Left lung (tissue), 14 donors: ENCODE results near the gene BTN1A1. TPM values are rescaled to one million over a fixed set of nuclear protein-coding genes. Genes with fewer than 3 reads are reported as not detected.

Experiments used
- ATAC-seq: fragments of 200-7000 bp; cut with Tn5 transposase; one replicate; pipeline ENCODE4 v1.9.1; 2020; ENCODE audit warnings: moderate library complexity
- DNase-seq, 4 donors: peaks; one replicate each; pipeline ENCODE4 v3.0.0-alpha.2; 2013 to 2020
- H3K27ac ChIP-seq, 2 donors: fragments of 200-600 bp; sonication (generic) in 1 of 2; one replicate each; pipeline versions ENCODE4 v1.5.0 to v1.8.0; 2020 to 2021
- H3K27me3 ChIP-seq, 2 donors: fragments of 200-600 bp; sonication (generic) in 1 of 2; one replicate each; pipeline versions ENCODE4 v1.5.0 to v1.8.0; 2020 to 2021
- H3K36me3 ChIP-seq, 2 donors: fragments of 200-600 bp; sonication (generic) in 1 of 2; one replicate each; pipeline versions ENCODE4 v1.5.0 to v1.8.0; 2020 to 2021
- H3K4me1 ChIP-seq, 2 donors: fragments of 200-600 bp; one replicate each; pipeline ENCODE4 v1.8.0; 2021
- H3K4me3 ChIP-seq, 2 donors: fragments of 200-600 bp; sonication (generic) in 1 of 2; one replicate each; pipeline versions ENCODE4 v1.5.0 to v1.8.0; 2020 to 2021; ENCODE audit warnings: mild to moderate bottlenecking in 1 of 2
- H3K9me3 ChIP-seq, 2 donors: fragments of 200-600 bp; sonication (generic) in 1 of 2; one replicate each; pipeline versions ENCODE4 v1.5.0 to v1.8.0; 2020 to 2021
- intact Hi-C, 2 donors: fragments of 100-400 bp; cut with DNase I; formaldehyde crosslinking; loops; one replicate each; pipeline versions ENCODE4 v1.11.2 to v1.14.2; 2022
- long read RNA-seq, 12 donors: library from polyadenylated mRNA in 2 of 12; unstranded in 2 of 12; transcript quantifications; one replicate each; pipeline ENCODE4 v2.0.0 and lab custom pipeline, GENCODE V29; 2019 to 2026
- polyA plus RNA-seq, 6 donors: library from polyadenylated mRNA; unstranded; fragments of 120-200 nt; gene quantifications; one replicate each; pipeline ENCODE4 v1.2.1, GENCODE V29; 2013; ENCODE audit not compliant: insufficient read length in 6 of 6
- total RNA-seq, 2 donors: library from RNA; stranded (reverse); fragmentation: NEBNext Ultra II Directional; extraction: Animal tissue kit (Norgen Biotek cat#: 25700); gene quantifications; one replicate each; pipeline ENCODE4 v1.2.1, GENCODE V29; 2021
- TF ChIP-seq, protein P1 (sequence below), 2 donors: fragments of 200-600 bp; sonication (generic) in 1 of 2; IDR thresholded peaks; one replicate each; pipeline versions ENCODE4 v1.5.0 to v1.8.0; 2021; ENCODE audit warnings: antibody characterized with exemption in 2 of 2
- donor health status: DM: no; HTN: yes; CAD: no.
- donor health status: DM: no; HTN: no; CAD: no.

The BTN1A1 gene, protein sequence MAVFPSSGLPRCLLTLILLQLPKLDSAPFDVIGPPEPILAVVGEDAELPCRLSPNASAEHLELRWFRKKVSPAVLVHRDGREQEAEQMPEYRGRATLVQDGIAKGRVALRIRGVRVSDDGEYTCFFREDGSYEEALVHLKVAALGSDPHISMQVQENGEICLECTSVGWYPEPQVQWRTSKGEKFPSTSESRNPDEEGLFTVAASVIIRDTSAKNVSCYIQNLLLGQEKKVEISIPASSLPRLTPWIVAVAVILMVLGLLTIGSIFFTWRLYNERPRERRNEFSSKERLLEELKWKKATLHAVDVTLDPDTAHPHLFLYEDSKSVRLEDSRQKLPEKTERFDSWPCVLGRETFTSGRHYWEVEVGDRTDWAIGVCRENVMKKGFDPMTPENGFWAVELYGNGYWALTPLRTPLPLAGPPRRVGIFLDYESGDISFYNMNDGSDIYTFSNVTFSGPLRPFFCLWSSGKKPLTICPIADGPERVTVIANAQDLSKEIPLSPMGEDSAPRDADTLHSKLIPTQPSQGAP
- total RNA-seq = not detected
- under 1 TPM; 0.15 to 0.32 (median 0.23) TPM for polyA plus RNA-seq
- long read RNA-seq, donor 1 = 0 reads
- long read RNA-seq, donor 2 = 0 reads
- long read RNA-seq, donor 3 = 0 reads
- long read RNA-seq, donor 4 = 0 reads
- long read RNA-seq, donor 5 = 0 reads
- long read RNA-seq, donor 6 = 0 reads
- long read RNA-seq, donor 7 = 0 reads
- long read RNA-seq, donor 8 = 0 reads
- long read RNA-seq, donor 9 = 0 reads
- long read RNA-seq, donor 10 = 0 reads
- long read RNA-seq, donor 11 = 0 reads
- long read RNA-seq, donor 12 = 0 reads

DNA sequence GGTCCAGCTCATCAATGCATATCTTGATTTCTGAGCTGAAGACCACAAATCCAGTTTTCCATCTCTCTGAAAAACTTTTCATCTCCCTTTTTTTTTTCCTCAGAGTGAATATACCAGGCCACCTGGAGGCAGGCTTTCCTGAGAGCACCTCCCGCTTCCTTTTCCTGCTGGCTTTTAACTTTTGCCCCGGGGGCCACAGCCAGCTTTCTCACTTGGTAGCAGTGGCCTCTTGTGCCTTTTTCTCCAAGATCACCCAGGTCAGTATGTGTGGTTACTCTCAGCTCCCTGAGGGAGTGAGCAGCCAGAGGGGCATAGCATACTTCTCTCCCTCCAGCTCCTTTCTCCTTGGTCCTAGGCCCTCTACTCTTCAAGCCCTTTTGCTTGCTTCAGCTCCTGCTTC is at the start of gene BTN1A1:
BTN1A1 (plus strand) TSS at position 202 of the 400 bp plus-strand sequence. CDS start 984 bp downstream, outside the sequence.
- no peaks in the 10 kb centered on the region for H3K9me3 ChIP-seq
- TF ChIP-seq, protein P1, sequence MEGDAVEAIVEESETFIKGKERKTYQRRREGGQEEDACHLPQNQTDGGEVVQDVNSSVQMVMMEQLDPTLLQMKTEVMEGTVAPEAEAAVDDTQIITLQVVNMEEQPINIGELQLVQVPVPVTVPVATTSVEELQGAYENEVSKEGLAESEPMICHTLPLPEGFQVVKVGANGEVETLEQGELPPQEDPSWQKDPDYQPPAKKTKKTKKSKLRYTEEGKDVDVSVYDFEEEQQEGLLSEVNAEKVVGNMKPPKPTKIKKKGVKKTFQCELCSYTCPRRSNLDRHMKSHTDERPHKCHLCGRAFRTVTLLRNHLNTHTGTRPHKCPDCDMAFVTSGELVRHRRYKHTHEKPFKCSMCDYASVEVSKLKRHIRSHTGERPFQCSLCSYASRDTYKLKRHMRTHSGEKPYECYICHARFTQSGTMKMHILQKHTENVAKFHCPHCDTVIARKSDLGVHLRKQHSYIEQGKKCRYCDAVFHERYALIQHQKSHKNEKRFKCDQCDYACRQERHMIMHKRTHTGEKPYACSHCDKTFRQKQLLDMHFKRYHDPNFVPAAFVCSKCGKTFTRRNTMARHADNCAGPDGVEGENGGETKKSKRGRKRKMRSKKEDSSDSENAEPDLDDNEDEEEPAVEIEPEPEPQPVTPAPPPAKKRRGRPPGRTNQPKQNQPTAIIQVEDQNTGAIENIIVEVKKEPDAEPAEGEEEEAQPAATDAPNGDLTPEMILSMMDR (IDR thresholded peaks at IDR 0.05) = no peak
- peaks cover 25 to 49% of the 10 kb centered on the region in 2 donors for H3K27me3 ChIP-seq
- DNase-seq (no peak), ATAC-seq (no peak)
- no peaks in the 10 kb centered on the region for H3K36me3 ChIP-seq
- H3K4me1 ChIP-seq = peaks cover 0 to 13% of the 10 kb centered on the region in 2 donors
- H3K4me3 ChIP-seq = no peak within 1 kb of the TSS
- H3K27ac ChIP-seq = no peak within 1 kb of the TSS
- intact Hi-C loops = no loop called here

DNA sequence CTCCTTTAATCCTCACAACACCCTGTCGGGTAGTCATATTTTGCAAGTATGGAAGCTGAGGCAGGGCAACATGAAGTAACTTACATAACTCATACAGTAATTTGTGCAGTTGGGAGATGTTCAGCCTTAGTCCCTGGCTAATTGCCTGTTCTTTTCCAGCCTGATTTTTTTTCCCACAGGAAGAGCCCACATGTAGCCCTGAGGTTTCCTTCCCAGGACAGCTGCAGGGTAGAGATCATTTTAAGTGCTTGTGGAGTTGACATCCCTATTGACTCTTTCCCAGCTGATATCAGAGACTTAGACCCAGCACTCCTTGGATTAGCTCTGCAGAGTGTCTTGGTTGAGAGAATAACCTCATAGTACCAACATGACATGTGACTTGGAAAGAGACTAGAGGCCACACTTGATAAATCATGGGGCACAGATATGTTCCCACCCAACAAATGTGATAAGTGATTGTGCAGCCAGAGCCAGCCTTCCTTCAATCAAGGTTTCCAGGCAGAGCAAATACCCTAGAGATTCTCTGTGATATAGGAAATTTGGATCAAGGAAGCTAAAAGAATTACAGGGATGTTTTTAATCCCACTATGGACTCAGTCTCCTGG is 47.4 kb upstream of the BTN1A1 start:
- no peaks in the 10 kb centered on the region for H3K9me3 ChIP-seq
- DNase-seq (no peak), ATAC-seq (no peak)
- H3K4me3 ChIP-seq = no peak overlapping the region
- intact Hi-C loops = no loop called here
- no peak overlapping the region for H3K27ac ChIP-seq
- peaks cover 0 to 30% of the 10 kb centered on the region in 2 donors for H3K36me3 ChIP-seq
- TF ChIP-seq, protein P1 (IDR thresholded peaks at IDR 0.05) = no peak
- peaks cover 5 to 20% of the 10 kb centered on the region in 2 donors for H3K4me1 ChIP-seq
- H3K27me3 ChIP-seq = no peaks in the 10 kb centered on the region

DNA sequence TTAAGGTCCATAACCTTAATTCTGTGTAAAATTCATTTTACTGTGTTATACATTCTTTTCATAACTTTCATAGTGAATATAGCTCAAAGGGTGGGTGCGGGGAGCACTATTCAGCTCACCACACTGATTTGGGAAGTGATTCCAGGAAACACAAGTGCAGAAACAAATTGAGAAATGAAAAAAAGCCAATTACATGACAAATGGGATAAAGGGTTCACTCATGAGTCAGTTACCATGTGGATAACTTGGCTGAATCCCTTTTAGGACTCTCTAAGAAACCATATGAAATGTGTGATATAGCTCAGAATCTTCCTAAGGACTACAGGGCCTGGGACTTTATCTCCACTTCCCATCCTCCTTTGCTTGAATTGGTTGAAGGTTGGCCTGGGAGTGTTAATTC is 45.5 kb upstream of the BTN1A1 start:
- intact Hi-C loops = no loop called here

DNA sequence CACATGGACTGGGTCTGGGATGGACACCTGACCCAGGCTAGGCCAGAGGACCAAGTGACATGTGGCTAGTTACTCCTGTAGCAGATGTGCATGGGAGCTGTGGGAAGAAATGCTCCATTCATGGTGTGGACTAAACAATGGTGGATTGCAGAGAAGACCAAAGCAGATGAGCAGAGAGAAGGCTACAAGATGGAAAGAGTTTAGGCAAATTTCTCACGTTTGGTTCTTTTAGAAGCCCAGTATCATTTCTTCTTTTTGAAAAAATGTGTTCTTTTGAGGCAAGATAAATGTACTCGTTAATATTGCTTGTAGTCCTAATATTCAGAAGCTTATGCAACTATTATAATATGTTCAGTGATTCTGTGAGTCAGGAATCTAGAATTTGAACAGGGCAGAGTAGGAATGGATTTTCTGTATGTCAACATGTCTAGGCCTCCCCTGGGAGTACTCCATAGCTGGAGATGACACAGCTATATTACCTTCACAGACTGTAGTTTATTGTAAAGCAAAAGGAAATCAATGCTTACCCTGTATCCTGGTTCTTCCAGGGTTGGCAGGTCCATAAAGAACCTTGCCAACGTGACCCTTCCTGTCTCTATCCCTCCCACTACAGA is 44.6 kb upstream of the BTN1A1 start:
- no peak for DNase-seq
- H3K27me3 ChIP-seq = no peaks in the 10 kb centered on the region
- intact Hi-C loops = no loop called here
- peaks cover 0 to 21% of the 10 kb centered on the region in 2 donors for H3K36me3 ChIP-seq
- H3K27ac ChIP-seq = no peak overlapping the region
- TF ChIP-seq, protein P1 (IDR thresholded peaks at IDR 0.05) = no peak
- peaks cover 11 to 39% of the 10 kb centered on the region in 2 donors for H3K4me1 ChIP-seq
- H3K9me3 ChIP-seq = no peaks in the 10 kb centered on the region
- H3K4me3 ChIP-seq = no peak overlapping the region
- ATAC-seq = no peak

More for the DNA sequence above, 45.5 kb upstream of the BTN1A1 start:
- Histone ChIP-seq H3K36me3 (peaks cover 0 to 21% of the 10 kb centered on the region in 2 donors), H3K4me1 (peaks cover 5 to 31% of the 10 kb centered on the region in 2 donors), H3K9me3 (no peaks in the 10 kb centered on the region), H3K4me3 (no peak overlapping the region), H3K27ac (no peak overlapping the region), H3K27me3 (no peaks in the 10 kb centered on the region)
- DNase-seq (no peak), ATAC-seq (no peak)
- TF ChIP-seq, protein P1 (IDR thresholded peaks at IDR 0.05) = no peak
